Adipose tissue (tissue), 3 donors: ENCODE results near the gene CACNA1H. TPM values are rescaled to one million over a fixed set of nuclear protein-coding genes. Genes with fewer than 3 reads are reported as not detected.
"Not testable (repeated sequence)": the region's sequence is repeated elsewhere in the genome, so short reads cannot be mapped to it uniquely, and the experiment has no call there.

Source experiments
- H3K27ac ChIP-seq: one replicate; pipeline ENCODE4 v1.5.1; 2013; ENCODE audit warnings: low read depth, low read length
- WGBS, 3 donors: extraction: QIAGEN DNeasy Blood & Tissue Kit; methylation state at CpG; one replicate each; pipeline ENCODE4 v1.1.7; 2013; 5-methylcytosine and 5-hydroxymethylcytosine counted together
- polyA plus RNA-seq, 3 donors: library from polyadenylated mRNA; stranded (reverse); fragments of 200-250 nt; gene quantifications; one replicate each; pipeline ENCODE4 v1.2.3, GENCODE V29; 2013
- donor health status: healthy with polysubstance abuse.
- donor health status: Bipolar disorder and iron deficiency.
- donor health status: healthy.

The CACNA1H gene
- polyA plus RNA-seq, 3 donors = 2.9 to 11.9 (median 6.5) TPM

GRCh38 chr16:1245452-1246020 is 92.6 kb downstream of the CACNA1H start:
- no peak overlapping the region for H3K27ac ChIP-seq
- WGBS, 3 donors = 33 to 54% (median 35%) methylated on average over 22 of the region's 22 CpGs

- WGBS, 3 donors = 82 to 85% (median 83%) methylated on average over 11 to 14 of the region's 14 CpGs
- H3K27ac ChIP-seq = not testable (repeated sequence)
Observed at GRCh38 chr16:1247903-1248537, 95.1 kb downstream of the CACNA1H start.

- not testable (repeated sequence) for H3K27ac ChIP-seq
- WGBS, 3 donors = 70 to 88% methylated on average over 4 to 6 of the region's 43 CpGs; no CpG with 5 or more reads in 1 of the 3 donors
Observed at GRCh38 chr16:1249031-1249755, 96.3 kb downstream of the CACNA1H start.

DNA sequence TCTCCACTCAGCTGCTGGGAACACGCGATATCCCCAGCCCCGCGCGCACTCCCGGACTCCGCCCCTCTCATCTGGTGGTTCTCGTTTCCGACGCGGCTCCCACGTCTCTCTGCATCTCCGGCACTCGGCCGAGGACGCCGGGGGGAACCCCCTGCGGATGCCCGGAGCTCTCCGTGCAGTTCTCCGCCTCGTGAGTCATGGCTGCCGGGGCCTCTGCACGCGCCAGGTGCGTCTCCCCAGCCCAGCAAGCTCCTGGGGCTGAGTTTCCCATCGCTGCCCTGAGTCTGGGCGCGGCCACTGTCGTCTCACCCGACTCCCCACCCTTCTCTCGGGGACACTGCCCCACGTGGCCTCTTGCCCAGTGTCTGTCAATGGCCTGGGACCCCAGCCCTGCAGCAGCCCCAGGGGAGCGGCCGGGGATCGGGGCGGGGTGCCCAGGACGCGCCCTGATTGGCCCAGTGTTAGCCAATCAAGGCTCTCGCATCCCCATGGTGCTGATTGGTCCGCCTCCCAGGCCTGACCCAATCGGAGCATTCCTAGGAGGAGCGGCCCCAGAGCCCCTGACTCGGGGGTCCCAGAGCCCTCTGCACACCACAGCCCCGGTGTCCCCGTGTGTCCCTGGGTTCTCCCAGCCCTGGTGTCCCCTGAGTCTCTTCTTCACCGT is 100.9 kb downstream of the CACNA1H start:
- not testable (repeated sequence) for H3K27ac ChIP-seq
- WGBS, 3 donors = no CpG with 5 or more reads among the region's 47 CpGs

DNA sequence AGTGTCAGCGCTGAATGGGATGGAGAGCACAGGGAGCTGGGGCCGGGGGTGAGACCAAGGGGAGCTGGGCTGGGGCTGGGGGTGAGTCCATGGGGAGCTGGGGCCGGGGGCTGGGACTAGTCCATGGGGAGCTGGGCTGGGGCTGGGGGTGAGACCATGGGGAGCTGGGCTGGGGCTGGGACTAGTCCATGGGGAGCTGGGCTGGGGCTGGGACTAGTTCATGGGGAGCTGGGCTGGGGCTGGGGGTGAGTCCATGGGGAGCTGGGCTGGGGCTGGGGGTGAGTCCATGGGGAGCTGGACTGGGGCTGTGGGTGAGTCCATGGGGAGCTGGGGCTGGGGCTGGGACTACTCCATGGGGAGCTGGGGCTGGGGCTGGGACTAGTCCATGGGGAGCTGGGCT is 101.9 kb downstream of the CACNA1H start:
- not testable (repeated sequence) for H3K27ac ChIP-seq
- WGBS, 3 donors = 81 to 100% (median 97%) methylated on average over 2 to 3 of the region's 3 CpGs

GRCh38 chr16:1255276-1256122 is 102.6 kb downstream of the CACNA1H start, which contains the start of gene TPSD1:
TPSD1 (plus strand) TSS chr16:1256069; CDS start chr16:1256281, 212 bp downstream.
- H3K27ac ChIP-seq = not testable (repeated sequence)
- WGBS, 3 donors = 61 to 66% (median 62%) methylated on average over 18 to 24 of the region's 26 CpGs

GRCh38 chr16:1256296-1256873 is 103.5 kb downstream of the CACNA1H start:
- H3K27ac ChIP-seq = not testable (repeated sequence)
- WGBS, 3 donors = 74 to 85% (median 76%) methylated on average over 21 to 23 of the region's 23 CpGs

- no peak overlapping the region for H3K27ac ChIP-seq
- WGBS, 3 donors = 70 to 87% (median 82%) methylated on average over 22 of the region's 22 CpGs
Observed at GRCh38 chr16:1256874-1257322, 104.0 kb downstream of the CACNA1H start.

GRCh38 chr16:1257561-1258224 is 104.8 kb downstream of the CACNA1H start:
- H3K27ac ChIP-seq = no peak overlapping the region
- 75 to 83% (median 81%) methylated on average over 33 to 34 of the region's 34 CpGs for WGBS, 3 donors

GRCh38 chr16:1258225-1258600 is 105.3 kb downstream of the CACNA1H start:
- 56 to 72% (median 68%) methylated on average over 12 of the region's 12 CpGs for WGBS, 3 donors
- H3K27ac ChIP-seq = no peak overlapping the region

DNA sequence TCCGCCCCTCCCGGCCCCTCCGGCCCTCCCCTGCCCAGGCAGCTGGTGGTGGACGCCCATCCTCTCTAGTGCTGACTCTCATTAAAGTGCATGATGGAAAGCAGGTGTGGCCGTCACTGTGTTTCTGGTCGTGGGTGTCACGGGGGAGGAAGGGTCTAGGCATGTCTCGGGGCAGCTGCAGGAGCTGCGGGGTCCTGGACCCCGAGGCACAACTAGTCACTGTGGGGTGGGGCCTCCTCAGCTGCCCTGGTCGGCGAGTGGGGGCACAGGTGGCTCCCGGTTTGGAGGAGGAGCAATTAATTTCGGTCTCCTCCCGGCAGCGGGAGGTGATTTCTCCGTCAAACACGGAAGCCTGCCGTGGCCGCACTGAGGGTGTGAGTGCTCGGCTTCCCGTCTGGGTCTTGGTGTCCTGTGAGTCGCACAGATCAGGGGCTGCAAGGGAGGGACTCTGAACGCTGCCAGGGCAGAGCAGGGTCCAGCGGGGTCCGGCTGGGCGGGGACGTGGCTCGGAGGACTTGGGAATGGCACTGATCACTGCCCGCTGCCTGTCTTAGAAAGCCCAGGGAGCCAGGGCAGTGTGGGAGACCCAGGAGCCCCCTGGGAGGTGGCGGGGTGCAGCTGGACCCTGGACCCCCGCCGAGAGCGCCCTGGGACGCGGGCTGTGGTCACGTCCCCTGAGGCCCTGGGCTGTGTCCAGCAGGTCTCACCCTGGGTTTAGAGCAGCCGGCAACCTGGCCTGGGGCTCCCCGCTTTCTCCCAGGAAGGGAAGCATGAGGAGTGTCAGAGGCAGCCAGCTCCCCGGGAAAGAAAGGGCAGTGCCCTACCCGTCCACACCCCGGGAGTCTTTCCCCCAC is 106.2 kb downstream of the CACNA1H start:
- WGBS, 3 donors = 10 to 17% (median 10%) methylated on average over 41 to 42 of the region's 42 CpGs

GRCh38 chr16:1259760-1260068 is 106.8 kb downstream of the CACNA1H start:
- 20 to 29% (median 23%) methylated on average over 11 of the region's 11 CpGs for WGBS, 3 donors
- no peak overlapping the region for H3K27ac ChIP-seq

More for the DNA sequence above, 106.2 kb downstream of the CACNA1H start:
- H3K27ac ChIP-seq = no peak overlapping the region

DNA sequence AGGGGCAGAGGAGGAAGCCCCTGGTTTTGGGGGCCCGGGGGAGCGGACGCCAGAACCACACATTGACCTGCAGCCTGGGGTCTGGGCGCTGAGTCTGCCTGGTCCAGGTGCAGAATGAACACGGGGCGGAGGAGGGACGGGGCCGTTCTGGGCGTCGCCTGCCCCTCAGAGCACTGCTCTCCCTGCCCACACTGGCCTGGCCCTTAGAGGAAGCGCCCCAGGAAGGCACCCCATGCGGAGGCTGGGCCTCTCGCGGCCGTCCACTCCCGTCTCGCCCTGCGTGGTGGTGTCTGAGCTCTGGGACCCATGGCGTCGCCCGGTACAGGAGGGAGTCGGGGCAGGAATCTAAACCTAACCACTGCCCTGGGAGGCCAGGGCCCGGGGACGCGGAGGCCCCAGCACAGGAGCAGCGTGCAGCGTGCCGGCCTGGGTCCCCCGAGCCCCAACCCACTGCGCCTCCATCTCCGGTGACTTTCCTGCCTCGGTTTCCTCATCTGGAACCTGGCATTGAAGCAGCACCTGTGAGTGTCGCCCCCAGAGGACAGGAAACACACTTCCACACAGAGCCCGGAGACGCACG is 107.3 kb downstream of the CACNA1H start:
- 64 to 67% (median 65%) methylated on average over 34 to 36 of the region's 36 CpGs for WGBS, 3 donors
- H3K27ac ChIP-seq = no peak overlapping the region

- no peak overlapping the region for H3K27ac ChIP-seq
- WGBS, 3 donors = 11 to 17% (median 13%) methylated on average over 40 to 47 of the region's 47 CpGs
Observed at GRCh38 chr16:1261131-1261892, 108.4 kb downstream of the CACNA1H start.

- H3K27ac ChIP-seq = no peak overlapping the region
- WGBS, 3 donors = 78% methylated on average over 32 of the region's 32 CpGs
Observed at GRCh38 chr16:1262210-1262845, 109.4 kb downstream of the CACNA1H start.
